Hepatocyte (in vitro differentiated cells): ENCODE data around the gene SNAP29. TPM values are rescaled to one million over a fixed set of nuclear protein-coding genes. Genes with fewer than 3 reads are reported as not detected.
A peak's percentile ranks its signal among the peaks of the same experiment; 100 is the strongest.

Experiments used
- DNase-seq: peaks from one replicate; pipeline ENCODE4 v3.0.0-alpha.2; 2016; ENCODE audit warnings: low spot score
- H2AFZ ChIP-seq: fragments of 200-600 bp; sonication (generic); 2 replicates; pipeline ENCODE4 v1.6.0; 2016; ENCODE audit warnings: antibody characterized with exemption, mild to moderate bottlenecking
- H3K27ac ChIP-seq: fragments of 200-600 bp; sonication (generic); 2 replicates; pipeline ENCODE4 v1.5.1; 2016; ENCODE audit warnings: mild to moderate bottlenecking
- H3K27me3 ChIP-seq: fragments of 200-600 bp; sonication (generic); 2 replicates; pipeline ENCODE4 v1.6.1; 2016
- H3K36me3 ChIP-seq: fragments of 200-600 bp; sonication (generic); replicated peaks from 2 replicates; pipeline ENCODE4 v1.5.1; 2016; ENCODE audit warnings: low read depth; ENCODE audit not compliant: insufficient read depth
- H3K4me1 ChIP-seq: fragments of 200-600 bp; sonication (generic); 2 replicates; pipeline ENCODE4 v1.5.1; 2016; ENCODE audit warnings: mild to moderate bottlenecking, moderate library complexity; ENCODE audit not compliant: insufficient read depth
- H3K4me2 ChIP-seq: fragments of 200-600 bp; sonication (generic); 2 replicates; pipeline ENCODE4 v1.6.0; 2016
- H3K4me3 ChIP-seq: fragments of 200-600 bp; sonication (generic); 2 replicates; pipeline ENCODE4 v1.5.1; 2016; ENCODE audit warnings: mild to moderate bottlenecking
- H3K79me2 ChIP-seq: fragments of 200-600 bp; sonication (generic); 2 replicates; pipeline ENCODE4 v1.6.0; 2017; ENCODE audit warnings: mild to moderate bottlenecking
- H3K9me2 ChIP-seq: fragments of 200-600 bp; sonication (generic); replicated peaks from 2 replicates; pipeline ENCODE4 v1.6.0; 2017; ENCODE audit warnings: mild to moderate bottlenecking; ENCODE audit not compliant: insufficient read depth
- H3K9me3 ChIP-seq: fragments of 200-600 bp; sonication (generic); 2 replicates; pipeline ENCODE4 v1.5.1; 2016; ENCODE audit warnings: low read depth, mild to moderate bottlenecking
- H4K20me1 ChIP-seq: fragments of 200-600 bp; sonication (generic); 2 replicates; pipeline ENCODE4 v1.6.0; 2016; ENCODE audit warnings: mild to moderate bottlenecking; ENCODE audit not compliant: insufficient read depth, poor library complexity, severe bottlenecking
- CTCF ChIP-seq: fragments of 200-600 bp; sonication (generic); IDR thresholded peaks from 2 replicates; pipeline ENCODE4 v1.5.1; 2016; ENCODE audit warnings: antibody characterized with exemption, mild to moderate bottlenecking; ENCODE audit not compliant: poor library complexity
- EZH2 ChIP-seq: fragments of 200-600 bp; sonication (generic); IDR thresholded peaks from 2 replicates; pipeline ENCODE4 v1.6.1; 2016; ENCODE audit warnings: antibody characterized with exemption, mild to moderate bottlenecking, borderline replicate concordance
- EZH2phosphoT487 ChIP-seq: fragments of 200-600 bp; sonication (generic); IDR thresholded peaks from one replicate; pipeline ENCODE4 v1.6.1; 2018; ENCODE audit warnings: antibody characterized with exemption, mild to moderate bottlenecking, low read depth, moderate library complexity; ENCODE audit not compliant: unreplicated experiment, severe bottlenecking
- WGBS: methylation state at CpG from one replicate; pipeline ENCODE4 v1.1.6; 2016; ENCODE audit warnings: low lambda C conversion rate; ENCODE audit errors: missing lambda C conversion rate; 5-methylcytosine and 5-hydroxymethylcytosine counted together
- polyA plus RNA-seq: library from polyadenylated mRNA; unstranded; fragments of >200 nt; fragmentation: Nextera tagmentation; extraction: Ambion mirVana; gene quantifications from 2 replicates; pipeline ENCODE4 v1.2.1, GENCODE V29; 2016
- total RNA-seq: library from RNA; depleted of rRNA; stranded (reverse); fragments of >200 nt; gene quantifications from 2 replicates; pipeline ENCODE4 v1.2.3, GENCODE V29; 2014

Gene SNAP29
- total and polyA plus RNA-seq, 2 experiments from 2014 or later = 14.5 to 41.0 TPM

GRCh38 chr22:20881869-20882815 lies 23.3 kb downstream of the SNAP29 start:
- peak overlapping the region; percentile 30 for H3K27ac ChIP-seq
- H4K20me1 ChIP-seq = no peaks in the 10 kb centered on the region
- no peak overlapping the region for H2AFZ ChIP-seq
- H3K4me2 ChIP-seq = no peak overlapping the region
- H3K9me3 ChIP-seq = no peaks in the 10 kb centered on the region
- no peaks in the 10 kb centered on the region for H3K36me3 ChIP-seq
- no peak overlapping the region for H3K4me3 ChIP-seq
- H3K79me2 ChIP-seq = no peaks in the 10 kb centered on the region
- DNase-seq = no peak
- no peaks in the 10 kb centered on the region for H3K9me2 ChIP-seq
- H3K27me3 ChIP-seq = no peaks in the 10 kb centered on the region
- WGBS = 95% methylated on average over 9 of the region's 9 CpGs
- TF ChIP-seq EZH2phosphoT487 = no peak
- H3K4me1 ChIP-seq = peaks cover 3% of the 10 kb centered on the region

- DNase-seq = no peak
- H3K4me3 ChIP-seq = no peak overlapping the region
- H3K27me3 ChIP-seq = no peaks in the 10 kb centered on the region
- 89% methylated on average over 6 of the region's 6 CpGs for WGBS
- no peaks in the 10 kb centered on the region for H3K79me2 ChIP-seq
- no peak overlapping the region for H3K4me2 ChIP-seq
- H3K9me3 ChIP-seq = no peaks in the 10 kb centered on the region
- H3K4me1 ChIP-seq = peaks cover 3% of the 10 kb centered on the region
- no peaks in the 10 kb centered on the region for H3K36me3 ChIP-seq
- H3K27ac ChIP-seq = no peak overlapping the region
- TF ChIP-seq EZH2phosphoT487 (no peak), CTCF (no peak), EZH2 (no peak)
- no peaks in the 10 kb centered on the region for H4K20me1 ChIP-seq
- H2AFZ ChIP-seq = no peak overlapping the region
- H3K9me2 ChIP-seq = no peaks in the 10 kb centered on the region
Measured at GRCh38 chr22:20882855-20883254, 24.0 kb downstream of the SNAP29 start.

- TF ChIP-seq CTCF (no peak), EZH2phosphoT487 (no peak), EZH2 (no peak)
- H3K9me3 ChIP-seq = no peaks in the 10 kb centered on the region
- H3K27me3 ChIP-seq = no peaks in the 10 kb centered on the region
- H3K79me2 ChIP-seq = no peaks in the 10 kb centered on the region
- peak overlapping the region; percentile 74 for H3K27ac ChIP-seq
- H3K4me1 ChIP-seq = peaks cover 3% of the 10 kb centered on the region
- no peaks in the 10 kb centered on the region for H4K20me1 ChIP-seq
- 73% methylated on average over 4 of the region's 4 CpGs for WGBS
- no peak overlapping the region for H2AFZ ChIP-seq
- no peak overlapping the region for H3K4me3 ChIP-seq
- no peak for DNase-seq
- no peak overlapping the region for H3K4me2 ChIP-seq
- H3K9me2 ChIP-seq = no peaks in the 10 kb centered on the region
- H3K36me3 ChIP-seq = no peaks in the 10 kb centered on the region
Measured at GRCh38 chr22:20884454-20884853, 25.6 kb downstream of the SNAP29 start.

- TF ChIP-seq CTCF (no peak), EZH2 (no peak), EZH2phosphoT487 (no peak)
- WGBS = 67% methylated on average over 8 of the region's 8 CpGs
- no peaks in the 10 kb centered on the region for H3K27me3 ChIP-seq
Measured at GRCh38 chr22:20885017-20885556, 26.3 kb downstream of the SNAP29 start.

More at GRCh38 chr22:20885017-20885556, 26.3 kb downstream of the SNAP29 start:
- Histone ChIP-seq H3K4me3 (no peak overlapping the region), H4K20me1 (no peaks in the 10 kb centered on the region), H3K27ac (peak overlapping the region; percentile 74), H2AFZ (no peak overlapping the region), H3K36me3 (no peaks in the 10 kb centered on the region), H3K4me1 (peaks cover 3% of the 10 kb centered on the region), H3K9me3 (no peaks in the 10 kb centered on the region), H3K79me2 (no peaks in the 10 kb centered on the region), H3K4me2 (peak overlapping the region; percentile 65), H3K9me2 (no peaks in the 10 kb centered on the region)
- no peak for DNase-seq
